ENCODE results near the gene PPARG. TPM values are rescaled to one million over a fixed set of nuclear protein-coding genes. Genes with fewer than 3 reads are reported as not detected.
"Not testable (repeated sequence)": the region's sequence is repeated elsewhere in the genome, so short reads cannot be mapped to it uniquely, and the experiment has no call there.

PPARG gene
- total RNA-seq, 1 experiment from 2014 or later, result not detected

- H3K9ac ChIP-seq (ENCODE audit: low read length), result no peak overlapping the region
- H3K9me2 ChIP-seq (replicated peaks; ENCODE audit: insufficient read depth, low read length), result no peaks in the 10 kb centered on the region
- no peak overlapping the region for H2AFZ ChIP-seq (ENCODE audit: low read length)
- H3K27me3 ChIP-seq (ENCODE audit: low read length), result no peaks in the 10 kb centered on the region
- no peaks in the 10 kb centered on the region for H3K79me2 ChIP-seq (ENCODE audit: low read length)
- no peaks in the 10 kb centered on the region for H3K36me3 ChIP-seq (ENCODE audit: insufficient read depth, low read length)
- no peaks in the 10 kb centered on the region for H3K9me3 ChIP-seq (ENCODE audit: low read length)
- H3K4me3 ChIP-seq (ENCODE audit: low read length), result no peak overlapping the region
- H4K20me1 ChIP-seq (ENCODE audit: insufficient read depth, low read depth, low read length), result no peaks in the 10 kb centered on the region
- H3K27ac ChIP-seq (ENCODE audit: low read length), result no peak overlapping the region
- no peak for DNase-seq
- no peaks in the 10 kb centered on the region for H3K4me1 ChIP-seq (ENCODE audit: low read length)
- H3K4me2 ChIP-seq (ENCODE audit: low read depth, low read length, poor library complexity, severe bottlenecking), result no peak overlapping the region
These were observed 154.0 kb downstream of the PPARG start for GRCh38 chr3:12442654-12443501.

- H3K9me2 ChIP-seq (replicated peaks; ENCODE audit: insufficient read depth, low read length), result no peaks in the 10 kb centered on the region
- H3K9me3 ChIP-seq (ENCODE audit: low read length), result no peaks in the 10 kb centered on the region
- H4K20me1 ChIP-seq (ENCODE audit: insufficient read depth, low read depth, low read length), result no peaks in the 10 kb centered on the region
- no peak overlapping the region for H3K4me2 ChIP-seq (ENCODE audit: low read depth, low read length, poor library complexity, severe bottlenecking)
- no peaks in the 10 kb centered on the region for H3K27me3 ChIP-seq (ENCODE audit: low read length)
- DNase-seq, result no peak
- H3K27ac ChIP-seq (ENCODE audit: low read length), result no peak overlapping the region
- H3K9ac ChIP-seq (ENCODE audit: low read length), result no peak overlapping the region
- no peak overlapping the region for H2AFZ ChIP-seq (ENCODE audit: low read length)
- no peak overlapping the region for H3K4me3 ChIP-seq (ENCODE audit: low read length)
- no peaks in the 10 kb centered on the region for H3K36me3 ChIP-seq (ENCODE audit: insufficient read depth, low read length)
- H3K4me1 ChIP-seq (ENCODE audit: low read length), result no peaks in the 10 kb centered on the region
- no peaks in the 10 kb centered on the region for H3K79me2 ChIP-seq (ENCODE audit: low read length)
These were observed 155.1 kb downstream of the PPARG start for GRCh38 chr3:12443781-12444522.

- Histone ChIP-seq H3K27me3 (ENCODE audit: low read length) (no peaks in the 10 kb centered on the region), H2AFZ (ENCODE audit: low read length) (no peak overlapping the region), H3K9me3 (ENCODE audit: low read length) (no peaks in the 10 kb centered on the region), H3K9me2 (replicated peaks; ENCODE audit: insufficient read depth, low read length) (no peaks in the 10 kb centered on the region), H3K4me2 (ENCODE audit: low read depth, low read length, poor library complexity, severe bottlenecking) (no peak overlapping the region), H3K9ac (ENCODE audit: low read length) (no peak overlapping the region), H4K20me1 (ENCODE audit: insufficient read depth, low read depth, low read length) (no peaks in the 10 kb centered on the region), H3K79me2 (ENCODE audit: low read length) (no peaks in the 10 kb centered on the region), H3K4me3 (ENCODE audit: low read length) (no peak overlapping the region), H3K4me1 (ENCODE audit: low read length) (no peaks in the 10 kb centered on the region), H3K27ac (ENCODE audit: low read length) (no peak overlapping the region), H3K36me3 (ENCODE audit: insufficient read depth, low read length) (no peaks in the 10 kb centered on the region)
- DNase-seq, result no peak
These were observed 156.0 kb downstream of the PPARG start for GRCh38 chr3:12444582-12445471.

GRCh38 chr3:12445523-12446240 lies 156.8 kb downstream of the PPARG start:
- no peak overlapping the region for H3K4me3 ChIP-seq (ENCODE audit: low read length)
- no peak for DNase-seq
- H4K20me1 ChIP-seq (ENCODE audit: insufficient read depth, low read depth, low read length), result no peaks in the 10 kb centered on the region
- no peak overlapping the region for H3K4me2 ChIP-seq (ENCODE audit: low read depth, low read length, poor library complexity, severe bottlenecking)
- H3K79me2 ChIP-seq (ENCODE audit: low read length), result no peaks in the 10 kb centered on the region
- H3K27ac ChIP-seq (ENCODE audit: low read length), result no peak overlapping the region
- no peaks in the 10 kb centered on the region for H3K4me1 ChIP-seq (ENCODE audit: low read length)
- no peaks in the 10 kb centered on the region for H3K36me3 ChIP-seq (ENCODE audit: insufficient read depth, low read length)
- no peaks in the 10 kb centered on the region for H3K9me2 ChIP-seq (replicated peaks; ENCODE audit: insufficient read depth, low read length)
- H3K27me3 ChIP-seq (ENCODE audit: low read length), result no peaks in the 10 kb centered on the region
- H2AFZ ChIP-seq (ENCODE audit: low read length), result no peak overlapping the region
- no peaks in the 10 kb centered on the region for H3K9me3 ChIP-seq (ENCODE audit: low read length)
- H3K9ac ChIP-seq (ENCODE audit: low read length), result no peak overlapping the region

GRCh38 chr3:12446298-12446697 lies 157.4 kb downstream of the PPARG start:
- Histone ChIP-seq H3K9me2 (replicated peaks; ENCODE audit: insufficient read depth, low read length) (no peaks in the 10 kb centered on the region), H3K9ac (ENCODE audit: low read length) (no peak overlapping the region), H3K9me3 (ENCODE audit: low read length) (no peaks in the 10 kb centered on the region), H2AFZ (ENCODE audit: low read length) (no peak overlapping the region), H3K4me3 (ENCODE audit: low read length) (no peak overlapping the region), H3K4me2 (ENCODE audit: low read depth, low read length, poor library complexity, severe bottlenecking) (no peak overlapping the region), H3K4me1 (ENCODE audit: low read length) (no peaks in the 10 kb centered on the region), H3K27me3 (ENCODE audit: low read length) (no peaks in the 10 kb centered on the region), H3K79me2 (ENCODE audit: low read length) (no peaks in the 10 kb centered on the region), H4K20me1 (ENCODE audit: insufficient read depth, low read depth, low read length) (no peaks in the 10 kb centered on the region), H3K27ac (ENCODE audit: low read length) (no peak overlapping the region), H3K36me3 (ENCODE audit: insufficient read depth, low read length) (no peaks in the 10 kb centered on the region)
- no peak for DNase-seq

- no peak overlapping the region for H3K4me3 ChIP-seq (ENCODE audit: low read length)
- H3K36me3 ChIP-seq (ENCODE audit: insufficient read depth, low read length), result no peaks in the 10 kb centered on the region
- no peak overlapping the region for H3K27ac ChIP-seq (ENCODE audit: low read length)
- H3K4me1 ChIP-seq (ENCODE audit: low read length), result no peaks in the 10 kb centered on the region
- H3K9me2 ChIP-seq (replicated peaks; ENCODE audit: insufficient read depth, low read length), result no peaks in the 10 kb centered on the region
- H2AFZ ChIP-seq (ENCODE audit: low read length), result no peak overlapping the region
- DNase-seq, result no peak
- H4K20me1 ChIP-seq (ENCODE audit: insufficient read depth, low read depth, low read length), result no peaks in the 10 kb centered on the region
- H3K27me3 ChIP-seq (ENCODE audit: low read length), result no peaks in the 10 kb centered on the region
- H3K4me2 ChIP-seq (ENCODE audit: low read depth, low read length, poor library complexity, severe bottlenecking), result no peak overlapping the region
- no peak overlapping the region for H3K9ac ChIP-seq (ENCODE audit: low read length)
- no peaks in the 10 kb centered on the region for H3K9me3 ChIP-seq (ENCODE audit: low read length)
- no peaks in the 10 kb centered on the region for H3K79me2 ChIP-seq (ENCODE audit: low read length)
These were observed 158.2 kb downstream of the PPARG start for GRCh38 chr3:12447075-12447474.

- H3K4me2 ChIP-seq (ENCODE audit: low read depth, low read length, poor library complexity, severe bottlenecking); H3K27ac ChIP-seq (ENCODE audit: low read length); H2AFZ ChIP-seq (ENCODE audit: low read length); H3K9ac ChIP-seq (ENCODE audit: low read length); H3K27me3 ChIP-seq (ENCODE audit: low read length); H4K20me1 ChIP-seq (ENCODE audit: insufficient read depth, low read depth, low read length); H3K79me2 ChIP-seq (ENCODE audit: low read length); H3K4me1 ChIP-seq (ENCODE audit: low read length); H3K36me3 ChIP-seq (ENCODE audit: insufficient read depth, low read length); DNase-seq; H3K9me2 ChIP-seq (replicated peaks; ENCODE audit: insufficient read depth, low read length); H3K9me3 ChIP-seq (ENCODE audit: low read length); H3K4me3 ChIP-seq (ENCODE audit: low read length): not testable (repeated sequence)
These were observed 159.7 kb downstream of the PPARG start for GRCh38 chr3:12448404-12449202.
